H1 (cell line): ENCODE measurements around the gene SUPT20H. TPM values are rescaled to one million over a fixed set of nuclear protein-coding genes. Genes with fewer than 3 reads are reported as not detected.
A peak's percentile ranks its signal among the peaks of the same experiment; 100 is the strongest.

Experiments used
- CTCF ChIA-PET: fragments of 300-600 bp; sonication (Branson Sonifier 250); formaldehyde crosslinking; loops from one replicate; lab custom pipeline; 2021; ENCODE audit not compliant: partially characterized antibody; lab: Charles Lee
- POLR2A ChIA-PET: fragments of 300-600 bp; sonication (Branson Sonifier 250); formaldehyde crosslinking; loops from one replicate; lab custom pipeline; 2021; ENCODE audit warnings: inconsistent platforms; ENCODE audit not compliant: partially characterized antibody; lab: Charles Lee
- DNase-seq, 2 experiments: peaks; one replicate each; pipeline versions ENCODE4 v3.0.0 to v3.0.0-alpha.2; 2010 to 2022; ENCODE audit warnings: low spot score in 2 of 2, low read depth in 1 of 2, mixed read lengths in 1 of 2
- FAIRE-seq: peaks from 2 replicates; lab custom pipeline; 2011; peaks lifted over from hg19 to GRCh38; lab: Jason Lieb, UNC
- H2AFZ ChIP-seq: 2 replicates; pipeline ENCODE4 v1.8.1; 2012; ENCODE audit warnings: low read length, inconsistent platforms
- H2AK5ac ChIP-seq: 2 replicates; pipeline ENCODE4 v1.6.1; 2013; ENCODE audit warnings: low read depth, low read length
- H2BK120ac ChIP-seq: replicated peaks from 2 replicates; pipeline ENCODE3; 2013; ENCODE audit warnings: low read depth, low read length, inconsistent platforms
- H2BK12ac ChIP-seq: 2 replicates; pipeline ENCODE4 v1.6.1; 2013; ENCODE audit warnings: low read depth, low read length
- H2BK15ac ChIP-seq: 2 replicates; pipeline ENCODE4 v1.6.1; 2013; ENCODE audit warnings: low read length
- H2BK20ac ChIP-seq: 2 replicates; pipeline ENCODE4 v1.6.1; 2013; ENCODE audit warnings: low read length
- H2BK5ac ChIP-seq: 2 replicates; pipeline ENCODE4 v1.6.1; 2013; ENCODE audit warnings: low read depth, low read length
- H3K14ac ChIP-seq: 2 replicates; pipeline ENCODE4 v1.6.1; 2013; ENCODE audit warnings: inconsistent platforms; ENCODE audit not compliant: insufficient read length
- H3K18ac ChIP-seq: 2 replicates; pipeline ENCODE4 v1.6.1; 2013; ENCODE audit warnings: low read length; ENCODE audit errors: extremely low read depth
- H3K23ac ChIP-seq: 2 replicates; pipeline ENCODE4 v1.6.1; 2013; ENCODE audit warnings: inconsistent platforms; ENCODE audit not compliant: insufficient read length
- H3K23me2 ChIP-seq: 2 replicates; pipeline ENCODE4 v1.6.1; 2013; ENCODE audit warnings: low read depth, low read length
- H3K27ac ChIP-seq: 2 replicates; pipeline ENCODE4 v1.6.1; 2011; ENCODE audit warnings: low read depth, low read length, inconsistent platforms
- H3K27me3 ChIP-seq, 4 experiments: replicated peaks in 1 of 4; 1 replicate in 1 of 4; 2 replicates in 3 of 4; pipeline versions ENCODE4 v1.6.1 to v1.8.1; 2011 to 2013; ENCODE audit warnings: low read length in 3 of 4, mild to moderate bottlenecking in 3 of 4, inconsistent platforms in 2 of 4, mixed read lengths in 2 of 4, moderate library complexity in 1 of 4; ENCODE audit not compliant: control insufficient read depth in 3 of 4, insufficient read depth in 3 of 4; ENCODE audit errors: extremely low read depth in 1 of 4
- H3K36me3 ChIP-seq, 4 experiments: 2 replicates each; pipeline versions ENCODE4 v1.6.1 to v1.8.1; 2011 to 2013; ENCODE audit warnings: mild to moderate bottlenecking in 4 of 4, low read length in 3 of 4, moderate library complexity in 2 of 4, control low read depth in 1 of 4, inconsistent platforms in 1 of 4; ENCODE audit not compliant: insufficient read depth in 4 of 4, control insufficient read depth in 2 of 4
- H3K4ac ChIP-seq: replicated peaks from 2 replicates; pipeline ENCODE3; 2013; ENCODE audit warnings: low read length, low read depth, mixed read lengths, inconsistent platforms; ENCODE audit not compliant: insufficient read length
- H3K4me1 ChIP-seq, 4 experiments: replicated peaks in 1 of 4; 1 replicate in 1 of 4; 2 replicates in 3 of 4; pipeline versions ENCODE4 v1.6.1 to v1.8.1; 2011 to 2013; ENCODE audit warnings: low read length in 3 of 4, inconsistent platforms in 2 of 4, mixed read lengths in 1 of 4; ENCODE audit not compliant: insufficient read depth in 4 of 4, control insufficient read depth in 3 of 4
- H3K4me2 ChIP-seq, 2 experiments: 2 replicates each; pipeline versions ENCODE4 v1.6.1 to v1.8.1; 2011 to 2013; ENCODE audit warnings: low read depth in 2 of 2, low read length in 2 of 2, control low read depth in 1 of 2, inconsistent platforms in 1 of 2, mild to moderate bottlenecking in 1 of 2; ENCODE audit not compliant: insufficient read depth in 1 of 2
- H3K4me3 ChIP-seq, 4 experiments: fragments of 200-600, 300-600 bp in 1 of 4; sonication (generic), shearing (Covaris generic), sonication (Bioruptor Twin) in 1 of 4; 2 replicates each; pipeline versions ENCODE4 v1.5.1 to v1.8.1; 2011 to 2016; ENCODE audit warnings: low read length in 4 of 4, low read depth in 3 of 4, control low read depth in 2 of 4, inconsistent platforms in 2 of 4, mild to moderate bottlenecking in 2 of 4, mixed read lengths in 1 of 4, moderate library complexity in 1 of 4; ENCODE audit not compliant: insufficient read depth in 2 of 4; ENCODE audit errors: extremely low read depth in 1 of 4
- H3K56ac ChIP-seq: replicated peaks from 2 replicates; pipeline ENCODE3; 2013; ENCODE audit warnings: low read depth, mild to moderate bottlenecking, mixed read lengths, low read length, inconsistent platforms; ENCODE audit not compliant: insufficient read length
- H3K79me1 ChIP-seq: 2 replicates; pipeline ENCODE4 v1.6.1; 2013; ENCODE audit warnings: low read depth, low read length, control low read depth
- H3K79me2 ChIP-seq, 2 experiments: 2 replicates each; pipeline versions ENCODE4 v1.6.1 to v1.8.1; 2012 to 2013; ENCODE audit warnings: low read length in 2 of 2, mild to moderate bottlenecking in 2 of 2, inconsistent platforms in 1 of 2; ENCODE audit not compliant: insufficient read depth in 2 of 2, control insufficient read depth in 1 of 2
- H3K9ac ChIP-seq, 4 experiments: replicated peaks in 1 of 4; 1 replicate in 1 of 4; 2 replicates in 3 of 4; pipeline versions ENCODE4 v1.6.1 to v1.8.1; 2011 to 2013; ENCODE audit warnings: low read depth in 3 of 4, low read length in 3 of 4, control low read depth in 2 of 4, mild to moderate bottlenecking in 2 of 4, moderate library complexity in 2 of 4, inconsistent platforms in 1 of 4; ENCODE audit errors: extremely low read depth in 1 of 4
- H3K9me3 ChIP-seq, 2 experiments: 2 replicates each; pipeline versions ENCODE4 v1.6.1 to v1.8.1; 2012 to 2013; ENCODE audit warnings: mild to moderate bottlenecking in 2 of 2, moderate library complexity in 2 of 2, control low read depth in 1 of 2, inconsistent platforms in 1 of 2, low read depth in 1 of 2, low read length in 1 of 2, mixed read lengths in 1 of 2; ENCODE audit not compliant: insufficient read depth in 2 of 2
- H4K20me1 ChIP-seq, 2 experiments: replicated peaks in 1 of 2; 2 replicates each; pipeline versions ENCODE3 to v1.8.1; 2011 to 2013; ENCODE audit warnings: inconsistent platforms in 2 of 2, low read length in 2 of 2, mild to moderate bottlenecking in 1 of 2; ENCODE audit not compliant: insufficient read depth in 2 of 2, control insufficient read depth in 1 of 2
- H4K5ac ChIP-seq: 2 replicates; pipeline ENCODE4 v1.6.1; 2013; ENCODE audit warnings: low read length, low read depth, mixed read lengths, inconsistent platforms; ENCODE audit not compliant: insufficient read length
- H4K8ac ChIP-seq: 2 replicates; pipeline ENCODE4 v1.8.0; 2013; ENCODE audit warnings: mild to moderate bottlenecking, moderate library complexity, low read length, inconsistent platforms; ENCODE audit not compliant: insufficient read depth; ENCODE audit errors: extremely low read depth
- H4K91ac ChIP-seq: replicated peaks from 2 replicates; pipeline ENCODE3; 2013; ENCODE audit warnings: low read length, mixed read lengths, inconsistent platforms; ENCODE audit not compliant: insufficient read length
- POLR2AphosphoS5 ChIP-seq: IDR thresholded peaks from 2 replicates; pipeline ENCODE4 v1.6.1; 2011; ENCODE audit warnings: low read depth, low read length
- WGBS, 2 experiments: shearing (Covaris generic) in 1 of 2; methylation state at CpG; one replicate each; pipeline versions ENCODE4 v1.1.6 to v1.1.7; 2013 to 2015; ENCODE audit warnings: low lambda C conversion rate in 2 of 2, mixed read lengths in 2 of 2, inconsistent platforms in 1 of 2, low coverage in 1 of 2, missing lambda C conversion rate in 1 of 2; ENCODE audit not compliant: insufficient replicate concordance in 2 of 2, insufficient coverage in 1 of 2, insufficient read length in 1 of 2; ENCODE audit errors: extremely low coverage in 1 of 2, missing lambda C conversion rate in 1 of 2; 5-methylcytosine and 5-hydroxymethylcytosine counted together
- polyA plus RNA-seq, 7 experiments: library from polyadenylated mRNA; depleted of rRNA in 3 of 7; stranded (reverse) in 5 of 7; unstranded in 2 of 7; fragments of >200 nt in 5 of 7; fragments of 200-250 nt in 2 of 7; gene quantifications; 1 replicate in 5 of 7; 2 replicates in 1 of 7; 4 replicates in 1 of 7; pipeline versions ENCODE4 v1.2.1 to v1.2.3, GENCODE V29; 2011 to 2013; ENCODE audit warnings: missing spikeins in 2 of 7, mixed read lengths in 2 of 7
- total RNA-seq: library from RNA; stranded (reverse); fragmentation: NEBNext Ultra II Directional; extraction: Animal tissue kit (Norgen Biotek cat#: 25700); gene quantifications from 2 replicates; pipeline ENCODE4 v1.2.1, GENCODE V29; 2021

The SUPT20H gene
- total and polyA plus RNA-seq, 2 of the 8 experiments (the other 6 are each of a cell fraction or from before 2014, with no cell fraction given): 69.2 to 75.1 TPM

- no peak overlapping the region for H3K23ac ChIP-seq
- H2BK20ac ChIP-seq: no peak overlapping the region
- H4K91ac ChIP-seq: no peak overlapping the region
- FAIRE-seq (no peak), DNase-seq (no peak)
- no peaks in the 10 kb centered on the region for H3K27me3 ChIP-seq
- no peak overlapping the region for H3K27ac ChIP-seq
- no peak overlapping the region; the same call in 1 of the 2 replicates for H2BK12ac ChIP-seq
- H3K56ac ChIP-seq: no peak overlapping the region
- no peak overlapping the region for H3K18ac ChIP-seq
- no peak overlapping the region for H2AK5ac ChIP-seq
- peak overlapping the region; percentile 71; the same call in 1 of the 2 replicates for H2BK5ac ChIP-seq
- H3K9ac ChIP-seq: peak overlapping the region in 3 of 4 experiments; percentile 80 to 92 (median 80); a peak in 5 of 7 replicates
- no peaks in the 10 kb centered on the region for H3K4me1 ChIP-seq
- H3K4me2 ChIP-seq: peak overlapping the region; percentile 85 to 94
- H3K36me3 ChIP-seq: peaks cover 4 to 29% (median 10%) of the 10 kb centered on the region in 4 experiments; a peak in 6 of 8 replicates
- peaks cover 3% of the 10 kb centered on the region; the same call in 1 of the 2 replicates for H3K79me1 ChIP-seq
- H3K4ac ChIP-seq: no peak overlapping the region
- H4K5ac ChIP-seq: no peak overlapping the region
- no peaks in the 10 kb centered on the region for H3K9me3 ChIP-seq
- no peak overlapping the region for H2BK15ac ChIP-seq
- H2BK120ac ChIP-seq: no peak overlapping the region
- no peak overlapping the region for H4K8ac ChIP-seq
- H3K23me2 ChIP-seq: peaks cover 10% of the 10 kb centered on the region
- 0 out of 2 replicates have a peak overlapping the region, but pooled peaks have one; percentile 12 for H2AFZ ChIP-seq
- ChIA-PET CTCF (interaction anchor here (0.6 to 1.1 kb wide), 4 partner anchors 16 to 276 kb away, joined by 3 to 5 read pairs (median 3); no protein-coding TSS in a partner anchor), POLR2A (interaction anchor here (1.5 to 5.6 kb wide), 3 partner anchors 9 to 25 kb away, joined by 4 to 59 read pairs (median 10); no protein-coding TSS in a partner anchor)
- no peak overlapping the region for H3K14ac ChIP-seq
- peaks cover 4 to 56% of the 10 kb centered on the region in 2 experiments; a peak in 3 of 4 replicates for H3K79me2 ChIP-seq
- 82% methylated on average over 6 of the region's 6 CpGs; no CpG with 5 or more reads in 1 of the 2 experiments for WGBS, 2 experiments
- H4K20me1 ChIP-seq: peaks cover 0 to 2% of the 10 kb centered on the region in 2 experiments
- H3K4me3 ChIP-seq: peak overlapping the region; percentile 66 to 98 (median 94); a peak in 7 of 8 replicates
- no peak for TF ChIP-seq POLR2AphosphoS5
These were observed 61.6 kb downstream of the SUPT20H start for GRCh38 chr13:36997716-36998427.
